Esophagus muscularis mucosa (tissue), 4 donors: ENCODE data around the gene ZNF438.

Experiments used
- EP300 ChIP-seq: sonication (generic); formaldehyde crosslinking; IDR thresholded peaks from one replicate; pipeline ENCODE4 v1.6.1; 2017; ENCODE audit warnings: antibody characterized with exemption
- POLR2A ChIP-seq: fragments of 450-650 bp; IDR thresholded peaks from one replicate; pipeline ENCODE4 v1.6.1; 2017; ENCODE audit warnings: antibody characterized with exemption, moderate library complexity, mild to moderate bottlenecking, low read depth
- POLR2AphosphoS5 ChIP-seq, 2 donors: sonication (generic); formaldehyde crosslinking; IDR thresholded peaks; one replicate each; pipeline ENCODE4 v1.6.1; 2017; ENCODE audit warnings: antibody characterized with exemption in 2 of 2
- TF ChIP-seq, protein P1 (sequence below), 3 experiments: fragments of 200-600 bp in 2 of 3; fragments of 450-650 bp in 1 of 3; sonication (generic) in 2 of 3; IDR thresholded peaks; one replicate each; pipeline ENCODE4 v1.5.1; 2017 to 2019; ENCODE audit warnings: antibody characterized with exemption in 3 of 3, mild to moderate bottlenecking in 2 of 3, moderate library complexity in 1 of 3

DNA sequence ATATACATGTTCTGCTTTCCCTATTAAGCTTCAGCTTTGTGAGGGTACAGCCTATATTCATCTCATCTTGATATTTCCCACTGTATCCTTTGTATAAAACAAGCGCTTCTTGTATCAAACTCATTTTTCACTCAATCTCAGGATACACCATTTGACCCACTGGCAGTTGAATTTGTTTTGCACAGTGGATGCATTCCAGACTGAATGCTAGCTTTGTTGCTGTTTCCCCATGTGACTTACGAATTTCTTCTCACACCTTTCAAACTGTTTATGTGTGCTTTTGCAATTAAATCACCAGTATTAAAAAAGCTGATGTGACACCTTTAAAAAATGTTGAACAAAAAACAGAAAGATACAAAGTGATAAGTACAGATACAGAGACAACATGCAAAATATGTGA, 180.9 kb downstream of the ZNF438 start:
- TF ChIP-seq POLR2A (no peak), POLR2AphosphoS5 (IDR thresholded peaks at IDR 0.05) (no peak), EP300 (no peak)
- TF ChIP-seq, protein P1, sequence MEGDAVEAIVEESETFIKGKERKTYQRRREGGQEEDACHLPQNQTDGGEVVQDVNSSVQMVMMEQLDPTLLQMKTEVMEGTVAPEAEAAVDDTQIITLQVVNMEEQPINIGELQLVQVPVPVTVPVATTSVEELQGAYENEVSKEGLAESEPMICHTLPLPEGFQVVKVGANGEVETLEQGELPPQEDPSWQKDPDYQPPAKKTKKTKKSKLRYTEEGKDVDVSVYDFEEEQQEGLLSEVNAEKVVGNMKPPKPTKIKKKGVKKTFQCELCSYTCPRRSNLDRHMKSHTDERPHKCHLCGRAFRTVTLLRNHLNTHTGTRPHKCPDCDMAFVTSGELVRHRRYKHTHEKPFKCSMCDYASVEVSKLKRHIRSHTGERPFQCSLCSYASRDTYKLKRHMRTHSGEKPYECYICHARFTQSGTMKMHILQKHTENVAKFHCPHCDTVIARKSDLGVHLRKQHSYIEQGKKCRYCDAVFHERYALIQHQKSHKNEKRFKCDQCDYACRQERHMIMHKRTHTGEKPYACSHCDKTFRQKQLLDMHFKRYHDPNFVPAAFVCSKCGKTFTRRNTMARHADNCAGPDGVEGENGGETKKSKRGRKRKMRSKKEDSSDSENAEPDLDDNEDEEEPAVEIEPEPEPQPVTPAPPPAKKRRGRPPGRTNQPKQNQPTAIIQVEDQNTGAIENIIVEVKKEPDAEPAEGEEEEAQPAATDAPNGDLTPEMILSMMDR (IDR thresholded peaks at IDR 0.05): no peak
